GM13976 (cell line): ENCODE data around the gene ZNRF3.
"Not testable (repeated sequence)": the region's sequence is repeated elsewhere in the genome, so short reads cannot be mapped to it uniquely, and the experiment has no call there.

Source experiments
- DNase-seq: peaks from one replicate; pipeline ENCODE4 v3.0.0; 2012; ENCODE audit warnings: low spot score
- in situ Hi-C: fragments of 300-500 bp; cut with MboI; formaldehyde crosslinking; loops from one replicate; pipeline ENCODE4 v1.12.0; 2022; ENCODE audit warnings: low sequenced_read_pairs, mixed read lengths, inconsistent platforms; ENCODE audit not compliant: unreplicated experiment
- TF ChIP-seq, protein P1 (sequence below): IDR thresholded peaks from 2 replicates; pipeline ENCODE4 v1.5.1; 2012; ENCODE audit warnings: borderline replicate concordance, mild to moderate bottlenecking; ENCODE audit not compliant: insufficient read depth; ENCODE audit errors: extremely low read depth, missing control alignments, control extremely low read depth

The ZNRF3 gene

DNA sequence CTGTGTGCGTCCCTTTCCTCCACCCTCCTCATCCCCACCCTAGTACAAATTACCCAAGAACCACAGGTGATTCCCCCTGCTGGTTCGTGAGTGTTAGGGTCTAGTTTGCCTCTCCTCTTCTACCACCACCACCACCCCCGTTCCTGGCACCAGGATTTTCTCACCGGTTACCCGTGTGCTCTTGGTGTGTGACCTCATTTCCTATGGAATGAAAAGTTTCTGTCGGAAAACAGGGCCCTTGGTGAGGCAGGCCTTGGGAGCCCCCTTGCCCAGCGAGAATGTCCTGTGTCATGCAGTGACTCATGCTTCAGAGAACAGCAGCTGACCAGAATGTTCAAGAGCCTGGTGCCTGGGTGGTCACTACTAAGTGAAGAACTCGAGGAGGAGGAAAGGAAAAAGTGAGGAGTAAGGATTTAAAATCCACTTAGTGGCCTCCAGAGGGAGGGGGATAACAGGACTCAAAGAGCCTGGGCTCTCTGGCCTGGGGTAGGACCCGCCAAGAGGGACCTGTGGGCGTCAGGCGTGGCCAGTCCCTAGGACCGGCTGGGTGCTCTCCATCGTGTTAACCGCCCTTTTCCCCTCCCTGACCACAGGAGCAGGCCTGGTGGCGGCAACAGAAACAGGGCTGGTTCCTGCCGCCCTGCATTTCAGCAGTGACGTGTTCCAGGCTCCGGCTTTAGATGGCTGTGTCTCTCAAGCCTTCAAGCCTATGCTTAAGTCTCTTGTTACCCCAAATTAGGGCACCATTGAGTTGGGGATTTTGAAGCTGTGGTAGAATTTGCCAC, 148.0 kb downstream of the ZNRF3 start:
- peak; percentile 35 for DNase-seq
- TF ChIP-seq, protein P1, sequence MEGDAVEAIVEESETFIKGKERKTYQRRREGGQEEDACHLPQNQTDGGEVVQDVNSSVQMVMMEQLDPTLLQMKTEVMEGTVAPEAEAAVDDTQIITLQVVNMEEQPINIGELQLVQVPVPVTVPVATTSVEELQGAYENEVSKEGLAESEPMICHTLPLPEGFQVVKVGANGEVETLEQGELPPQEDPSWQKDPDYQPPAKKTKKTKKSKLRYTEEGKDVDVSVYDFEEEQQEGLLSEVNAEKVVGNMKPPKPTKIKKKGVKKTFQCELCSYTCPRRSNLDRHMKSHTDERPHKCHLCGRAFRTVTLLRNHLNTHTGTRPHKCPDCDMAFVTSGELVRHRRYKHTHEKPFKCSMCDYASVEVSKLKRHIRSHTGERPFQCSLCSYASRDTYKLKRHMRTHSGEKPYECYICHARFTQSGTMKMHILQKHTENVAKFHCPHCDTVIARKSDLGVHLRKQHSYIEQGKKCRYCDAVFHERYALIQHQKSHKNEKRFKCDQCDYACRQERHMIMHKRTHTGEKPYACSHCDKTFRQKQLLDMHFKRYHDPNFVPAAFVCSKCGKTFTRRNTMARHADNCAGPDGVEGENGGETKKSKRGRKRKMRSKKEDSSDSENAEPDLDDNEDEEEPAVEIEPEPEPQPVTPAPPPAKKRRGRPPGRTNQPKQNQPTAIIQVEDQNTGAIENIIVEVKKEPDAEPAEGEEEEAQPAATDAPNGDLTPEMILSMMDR, result no peak
- in situ Hi-C loops, result loop anchor here (10.0 kb wide), 1 partner anchor 427 kb away; no protein-coding TSS in a partner anchor

DNA sequence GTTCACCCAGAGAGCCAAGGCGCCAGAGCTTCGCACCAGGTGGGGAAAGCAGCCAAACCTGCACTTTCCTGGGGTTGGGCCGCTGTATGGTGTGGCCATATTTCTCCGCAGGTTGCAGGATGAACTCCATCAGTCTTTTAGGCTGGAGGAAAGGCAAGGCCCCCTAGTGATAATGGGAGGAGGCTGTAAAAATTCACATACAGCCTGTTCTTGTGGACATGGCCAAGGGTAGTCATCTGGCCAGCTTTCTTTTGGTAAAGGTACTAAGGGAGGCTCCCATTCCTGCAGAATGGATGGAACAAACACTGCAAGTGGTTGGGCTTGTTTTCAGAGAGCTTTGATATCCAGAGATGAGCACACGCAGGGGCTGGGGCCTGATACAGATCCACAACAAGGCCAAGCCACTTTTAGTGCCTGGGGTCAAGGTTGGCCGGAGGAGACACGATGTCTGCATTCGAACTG, 148.7 kb downstream of the ZNRF3 start:
- TF ChIP-seq, protein P1, result no peak
- no peak for DNase-seq
- in situ Hi-C loops, result loop anchor here (10.0 kb wide), 1 partner anchor 427 kb away; no protein-coding TSS in a partner anchor

DNA sequence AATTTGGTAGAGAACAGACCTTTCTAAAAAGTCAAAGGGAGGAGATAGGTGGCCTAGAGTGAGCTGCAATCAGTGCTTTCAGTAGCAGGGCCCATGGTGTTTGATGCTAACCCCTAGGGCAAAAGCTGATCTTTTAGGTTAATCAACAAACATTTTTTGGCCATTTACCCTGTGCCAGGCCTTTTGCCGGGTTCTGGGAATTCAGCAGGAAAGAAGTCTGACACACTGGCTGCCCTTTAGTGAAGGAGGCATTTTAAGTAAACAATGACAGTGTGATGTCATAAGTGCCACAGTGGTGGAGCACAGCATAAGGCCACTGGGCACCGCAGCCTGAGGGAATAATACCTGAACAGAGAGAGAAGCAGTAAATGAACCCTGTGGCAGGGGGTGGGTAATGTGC, 149.2 kb downstream of the ZNRF3 start:
- in situ Hi-C loops, result loop anchor here (10.0 kb wide), 1 partner anchor 428 kb away; no protein-coding TSS in a partner anchor
- DNase-seq, result no peak
- TF ChIP-seq, protein P1, result no peak

DNA sequence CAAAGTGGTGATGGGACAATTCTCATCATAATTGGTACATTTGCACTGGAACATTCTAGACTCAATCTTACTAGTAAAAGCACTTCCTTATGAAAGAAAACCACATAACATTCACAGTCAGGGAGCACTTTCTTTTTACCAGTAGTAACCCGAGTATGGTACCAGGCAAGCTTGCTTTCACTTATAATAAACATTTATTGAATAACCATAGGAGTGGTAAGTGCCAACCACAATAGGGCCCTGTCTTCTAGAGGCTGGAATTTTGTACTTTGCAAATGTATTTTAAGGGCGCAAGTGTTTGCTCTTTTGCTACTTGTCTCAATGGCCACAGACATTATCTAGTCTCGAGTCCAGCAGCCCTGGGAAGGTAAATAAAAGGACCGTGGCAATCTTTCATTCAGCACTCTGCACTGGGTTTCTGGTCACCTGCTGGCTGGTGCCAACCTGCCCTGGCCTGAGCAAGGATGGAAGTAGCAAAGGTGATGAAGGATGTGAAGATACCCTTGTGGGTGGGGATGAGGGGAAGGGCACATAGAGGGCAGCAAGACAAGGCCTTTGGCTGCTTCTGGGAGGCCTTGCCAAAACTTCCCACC, 154.1 kb downstream of the ZNRF3 start:
- TF ChIP-seq, protein P1, result no peak
- in situ Hi-C loops, result loop anchor here (5.0 to 10.0 kb wide), 2 partner anchors 185 to 433 kb away; no protein-coding TSS in a partner anchor
- DNase-seq, result no peak

DNA sequence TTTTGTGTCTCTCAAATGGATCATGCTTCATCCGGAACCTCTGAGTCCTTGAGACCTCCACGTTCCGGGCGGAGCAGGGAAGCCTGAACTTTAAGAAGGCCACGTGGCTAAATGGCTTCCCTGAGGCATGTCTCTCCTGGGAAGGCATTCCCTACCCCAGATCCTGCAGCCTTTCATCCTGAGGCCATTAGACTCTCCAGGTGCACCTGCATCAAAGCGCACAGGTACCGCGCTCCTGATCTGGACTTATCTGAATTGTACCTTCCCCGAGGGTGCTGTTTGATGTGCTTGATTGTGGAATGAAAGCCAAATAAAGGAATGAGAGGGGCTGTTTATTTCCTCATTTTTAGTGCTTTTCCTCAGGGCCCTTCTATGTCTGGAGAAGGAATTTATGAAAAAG, 155.8 kb downstream of the ZNRF3 start:
- no peak for DNase-seq
- in situ Hi-C loops, result loop anchor here (5.0 to 10.0 kb wide), 2 partner anchors 187 to 434 kb away; no protein-coding TSS in a partner anchor
- TF ChIP-seq, protein P1, result no peak

DNA sequence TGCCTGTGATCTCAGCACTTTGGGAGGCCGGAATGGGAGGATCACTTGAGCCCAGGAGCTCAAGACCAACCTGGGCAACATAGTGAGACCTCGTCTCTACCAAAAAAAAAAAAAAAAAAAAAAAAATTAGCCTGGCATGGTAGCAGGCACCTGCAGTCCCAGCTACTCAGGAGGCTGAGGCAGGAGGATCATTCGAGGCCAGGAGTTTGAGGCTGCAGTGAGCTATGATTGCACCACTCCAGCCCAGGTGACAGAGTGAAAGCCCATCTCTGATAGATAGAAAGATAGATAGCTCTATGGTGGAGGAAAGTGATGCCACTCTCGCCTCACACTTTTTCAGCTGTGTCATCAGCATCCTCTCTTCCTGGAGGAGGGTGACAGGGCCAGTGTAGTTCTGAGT, 156.3 kb downstream of the ZNRF3 start:
- in situ Hi-C loops, result loop anchor here (5.0 to 10.0 kb wide), 2 partner anchors 187 to 435 kb away; no protein-coding TSS in a partner anchor
- not testable (repeated sequence) for DNase-seq
